ENCODE measurements around the gene JAG1. TPM values are rescaled to one million over a fixed set of nuclear protein-coding genes. Genes with fewer than 3 reads are reported as not detected.

Gene JAG1
- total and polyA plus RNA-seq, 2 donors from 2014 or later = 18.0 to 132 TPM

DNA sequence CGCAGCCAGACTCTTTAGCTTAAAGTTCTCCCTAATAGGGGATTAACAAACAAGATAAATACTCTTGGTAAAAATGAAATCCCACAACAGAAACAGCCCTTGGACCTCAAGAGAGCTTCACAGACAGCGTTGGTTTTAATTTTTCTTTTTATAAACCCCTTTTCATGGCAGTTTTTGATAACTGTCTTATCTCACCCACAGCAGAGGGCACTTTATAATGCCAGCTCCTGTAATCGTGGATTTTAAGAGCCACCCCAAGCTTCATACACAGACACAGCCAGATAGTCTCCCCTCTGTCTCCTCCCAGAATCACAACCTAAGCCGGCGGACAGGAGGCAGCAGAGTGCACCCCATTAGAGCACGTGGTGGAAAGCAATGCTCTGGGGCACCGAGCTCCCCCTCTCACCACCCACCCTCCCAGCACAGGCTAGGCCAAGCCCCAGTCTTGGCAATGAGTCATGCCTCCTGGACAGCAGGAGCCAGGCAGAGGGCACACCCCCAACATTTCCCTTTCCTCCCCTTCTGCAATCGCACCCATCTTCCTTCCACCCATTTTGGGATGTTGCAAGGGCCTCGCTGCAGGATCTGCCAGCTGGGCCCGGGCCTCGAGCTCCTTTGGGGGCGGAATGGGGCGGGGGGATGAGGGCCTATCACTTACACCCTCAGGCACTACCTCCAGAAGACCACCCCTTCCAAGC, 2.4 kb downstream of the JAG1 start:
- Histone ChIP-seq H3K4me1 (ENCODE audit: control insufficient read depth in 2 of 3, insufficient read depth in 2 of 3, low read depth in 1 of 3, low read length in 3 of 3) (peaks cover 2 to 29% (median 11%) of the 10 kb centered on the region in 3 donors), H3K27ac (ENCODE audit: low read depth in 2 of 2, low read length in 2 of 2) (peak overlapping the region; percentile 97 to 98), H3K9me3 (ENCODE audit: control insufficient read depth in 2 of 3, insufficient read depth in 1 of 3, low read length in 3 of 3) (no peaks in the 10 kb centered on the region), H3K27me3 (ENCODE audit: control insufficient read depth, insufficient read depth, low read length) (no peaks in the 10 kb centered on the region), H3K36me3 (ENCODE audit: control insufficient read depth in 2 of 3, insufficient read depth in 3 of 3, low read length in 3 of 3) (peaks cover 0 to 13% (median 4%) of the 10 kb centered on the region in 3 donors), H3K4me3 (ENCODE audit: low read length in 3 of 3) (peak overlapping the region; percentile 67 to 95 (median 69)), H3K9ac (ENCODE audit: low read length in 3 of 3) (peak overlapping the region; percentile 54 to 92 (median 59))
- intact Hi-C loops (cut with DNase I) = no loop called here
- FAIRE-seq (no peak), DNase-seq (peak; percentile 71 to 95 (median 86))
- TF ChIP-seq, protein P1, sequence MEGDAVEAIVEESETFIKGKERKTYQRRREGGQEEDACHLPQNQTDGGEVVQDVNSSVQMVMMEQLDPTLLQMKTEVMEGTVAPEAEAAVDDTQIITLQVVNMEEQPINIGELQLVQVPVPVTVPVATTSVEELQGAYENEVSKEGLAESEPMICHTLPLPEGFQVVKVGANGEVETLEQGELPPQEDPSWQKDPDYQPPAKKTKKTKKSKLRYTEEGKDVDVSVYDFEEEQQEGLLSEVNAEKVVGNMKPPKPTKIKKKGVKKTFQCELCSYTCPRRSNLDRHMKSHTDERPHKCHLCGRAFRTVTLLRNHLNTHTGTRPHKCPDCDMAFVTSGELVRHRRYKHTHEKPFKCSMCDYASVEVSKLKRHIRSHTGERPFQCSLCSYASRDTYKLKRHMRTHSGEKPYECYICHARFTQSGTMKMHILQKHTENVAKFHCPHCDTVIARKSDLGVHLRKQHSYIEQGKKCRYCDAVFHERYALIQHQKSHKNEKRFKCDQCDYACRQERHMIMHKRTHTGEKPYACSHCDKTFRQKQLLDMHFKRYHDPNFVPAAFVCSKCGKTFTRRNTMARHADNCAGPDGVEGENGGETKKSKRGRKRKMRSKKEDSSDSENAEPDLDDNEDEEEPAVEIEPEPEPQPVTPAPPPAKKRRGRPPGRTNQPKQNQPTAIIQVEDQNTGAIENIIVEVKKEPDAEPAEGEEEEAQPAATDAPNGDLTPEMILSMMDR (IDR thresholded peaks at IDR 0.05; ENCODE audit: borderline replicate concordance, extremely low read depth, insufficient read depth) = peak; percentile 33

DNA sequence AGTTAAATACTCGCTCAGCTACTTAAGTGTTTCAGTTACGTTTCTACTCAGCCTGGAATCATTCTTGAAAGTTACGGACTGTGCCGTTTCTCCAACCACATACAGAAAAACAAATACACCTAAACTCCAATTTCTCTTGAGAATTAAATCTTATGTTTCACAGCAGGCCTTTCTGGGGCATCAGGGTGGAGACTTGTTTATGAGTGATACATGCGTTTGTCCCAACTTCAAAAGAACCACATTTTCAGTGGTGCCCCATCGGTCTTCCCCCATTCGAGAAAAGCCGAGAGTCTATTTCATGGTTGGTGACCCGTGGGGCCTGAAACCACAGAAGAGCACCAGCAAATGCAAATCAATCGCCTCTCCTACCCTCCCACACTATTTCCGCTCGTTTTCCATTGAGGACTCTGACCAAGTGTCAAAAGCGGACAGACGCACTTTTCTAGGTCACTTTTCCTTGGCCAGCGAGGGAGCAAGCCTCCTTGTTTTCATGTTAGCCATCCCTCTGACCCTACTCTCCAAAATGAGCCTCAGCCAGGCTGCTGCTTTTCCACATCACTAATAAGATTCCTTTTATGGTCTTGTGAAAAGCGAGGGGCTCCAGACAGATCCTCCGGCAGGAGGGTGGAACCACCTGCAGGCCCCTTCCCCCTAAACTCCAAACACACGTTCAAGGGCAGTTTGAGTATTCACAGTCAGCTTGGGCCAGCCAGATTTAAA, 3.1 kb downstream of the JAG1 start:
- Histone ChIP-seq H3K27ac (ENCODE audit: low read depth in 2 of 2, low read length in 2 of 2) (peak overlapping the region; percentile 97 to 98), H3K36me3 (ENCODE audit: control insufficient read depth in 2 of 3, insufficient read depth in 3 of 3, low read length in 3 of 3) (peaks cover 0 to 13% (median 4%) of the 10 kb centered on the region in 3 donors), H3K4me1 (ENCODE audit: control insufficient read depth in 2 of 3, insufficient read depth in 2 of 3, low read depth in 1 of 3, low read length in 3 of 3) (peaks cover 2 to 34% (median 12%) of the 10 kb centered on the region in 3 donors), H3K9me3 (ENCODE audit: control insufficient read depth in 2 of 3, insufficient read depth in 1 of 3, low read length in 3 of 3) (no peaks in the 10 kb centered on the region), H3K9ac (ENCODE audit: low read length in 3 of 3) (peak overlapping the region; percentile 54 to 92 (median 59)), H3K4me3 (ENCODE audit: low read length in 3 of 3) (peak overlapping the region; percentile 67 to 95 (median 69)), H3K27me3 (ENCODE audit: control insufficient read depth, insufficient read depth, low read length) (no peaks in the 10 kb centered on the region)
- intact Hi-C loops (cut with DNase I) = no loop called here
- TF ChIP-seq, protein P1 (IDR thresholded peaks at IDR 0.05; ENCODE audit: borderline replicate concordance, extremely low read depth, insufficient read depth) = no peak
- DNase-seq (peak in 4 of 5 donors; percentile 57 to 83 (median 71)), FAIRE-seq (no peak)

DNA sequence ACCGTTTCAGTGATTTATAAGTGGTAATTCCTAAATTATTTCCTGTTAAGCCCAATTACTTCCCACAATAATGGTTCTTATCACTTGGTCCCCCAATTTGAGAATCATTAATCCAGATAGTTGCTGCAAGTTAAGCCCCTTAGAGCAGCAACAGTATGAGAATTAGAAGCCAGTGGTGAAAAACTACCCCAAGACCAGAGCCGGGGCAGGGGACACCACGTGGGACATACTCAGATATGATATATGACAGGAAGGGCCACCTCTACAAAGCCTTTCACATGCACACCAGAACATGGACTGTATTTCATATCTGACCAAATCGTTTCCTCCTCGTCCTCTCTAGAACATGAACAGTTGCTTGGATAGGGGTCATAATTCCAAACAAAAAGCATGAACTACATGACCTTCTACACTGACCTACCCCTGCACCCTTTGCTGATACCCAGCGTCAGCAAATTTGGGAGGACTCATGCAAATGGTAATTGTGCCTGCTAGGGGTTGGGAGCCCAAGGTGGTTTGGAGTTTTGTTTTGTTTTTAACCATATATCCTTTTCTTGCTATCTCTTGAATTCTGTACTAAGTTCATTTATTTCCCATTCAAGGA, 3.9 kb downstream of the JAG1 start:
- no peak for DNase-seq
- Histone ChIP-seq H3K4me1 (ENCODE audit: control insufficient read depth in 2 of 3, insufficient read depth in 2 of 3, low read depth in 1 of 3, low read length in 3 of 3) (peaks cover 2 to 35% (median 12%) of the 10 kb centered on the region in 3 donors), H3K9ac (ENCODE audit: low read length in 3 of 3) (peak overlapping the region in 2 of 3 donors; percentile 59 to 92)

More for the DNA sequence above, 3.9 kb downstream of the JAG1 start:
- intact Hi-C loops (cut with DNase I) = no loop called here
- H3K36me3 ChIP-seq (ENCODE audit: control insufficient read depth in 2 of 3, insufficient read depth in 3 of 3, low read length in 3 of 3) = peaks cover 0 to 13% (median 4%) of the 10 kb centered on the region in 3 donors
- no peaks in the 10 kb centered on the region for H3K27me3 ChIP-seq (ENCODE audit: control insufficient read depth, insufficient read depth, low read length)
- H3K27ac ChIP-seq (ENCODE audit: low read depth in 2 of 2, low read length in 2 of 2) = peak overlapping the region; percentile 97 to 98
- TF ChIP-seq, protein P1 (IDR thresholded peaks at IDR 0.05; ENCODE audit: borderline replicate concordance, extremely low read depth, insufficient read depth) = no peak
- H3K4me3 ChIP-seq (ENCODE audit: low read length in 3 of 3) = peak overlapping the region; percentile 39 to 95 (median 69)
- no peaks in the 10 kb centered on the region for H3K9me3 ChIP-seq (ENCODE audit: control insufficient read depth in 2 of 3, insufficient read depth in 1 of 3, low read length in 3 of 3)
- FAIRE-seq = no peak
